Stimulated activated CD8-positive, alpha-beta memory T cell treated with anti-CD3 and anti-CD28 coated beads, Interleukin-12 subunit alpha, Interleukin-12 subunit beta, amount 100 ng/mL, for 1 hour (primary cell): ENCODE measurements around the gene PCDHGA5.
"Not testable (repeated sequence)": the region's sequence is repeated elsewhere in the genome, so short reads cannot be mapped to it uniquely, and the experiment has no call there.

Source experiments
- DNase-seq: peaks from one replicate; pipeline ENCODE4 v3.0.0-alpha.2; 2020; ENCODE audit warnings: low read depth

PCDHGA5 gene

DNA sequence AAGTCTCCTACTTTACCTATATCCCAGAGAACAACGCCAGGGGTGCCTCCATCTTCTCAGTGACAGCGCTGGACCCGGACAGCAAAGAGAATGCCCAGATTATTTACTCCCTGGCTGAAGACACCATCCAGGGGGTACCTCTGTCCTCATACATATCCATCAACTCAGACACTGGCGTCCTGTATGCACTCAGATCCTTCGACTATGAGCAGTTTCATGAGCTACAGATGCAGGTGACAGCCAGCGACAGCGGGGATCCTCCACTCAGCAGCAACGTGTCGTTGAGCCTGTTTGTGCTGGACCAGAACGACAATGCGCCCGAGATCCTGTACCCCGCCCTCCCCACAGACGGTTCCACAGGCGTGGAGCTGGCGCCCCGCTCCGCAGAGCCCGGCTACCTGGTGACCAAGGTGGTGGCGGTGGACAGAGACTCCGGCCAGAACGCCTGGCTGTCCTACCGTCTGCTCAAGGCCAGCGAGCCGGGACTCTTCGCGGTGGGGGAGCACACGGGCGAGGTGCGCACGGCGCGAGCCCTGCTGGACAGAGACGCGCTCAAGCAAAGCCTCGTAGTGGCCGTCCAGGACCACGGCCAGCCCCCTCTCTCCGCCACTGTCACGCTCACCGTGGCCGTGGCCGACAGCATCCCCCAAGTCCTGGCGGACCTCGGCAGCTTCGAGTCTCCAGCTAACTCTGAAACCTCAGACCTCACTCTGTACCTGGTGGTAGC lies 50.7 kb downstream of the PCDHGA5 start:
- DNase-seq, result not testable (repeated sequence)

- DNase-seq, result not testable (repeated sequence)
Observed at GRCh38 chr5:141415275-141415618, 51.3 kb downstream of the PCDHGA5 start.
